ENCODE measurements around the gene ADD3.

DNA sequence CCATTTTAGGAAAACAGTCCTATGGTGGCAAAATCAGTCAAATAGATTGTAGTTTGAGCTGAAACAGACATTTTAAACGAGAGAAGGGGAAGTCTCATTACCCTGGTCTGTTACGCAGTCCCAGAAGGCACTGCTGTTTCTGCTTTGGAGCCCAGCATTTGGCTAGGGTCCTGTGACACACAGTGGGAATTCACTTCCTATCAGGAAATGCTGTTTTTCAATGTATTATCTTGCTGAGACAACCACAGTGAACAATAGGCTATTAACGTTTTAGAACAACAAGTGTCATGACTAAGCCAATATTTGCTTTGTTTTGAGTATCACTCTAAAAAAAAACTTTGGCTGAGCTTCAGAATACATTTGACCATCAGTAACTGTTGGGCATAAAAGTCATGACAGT is 74.1 kb downstream of the ADD3 start:
- no peak for TF ChIP-seq IRF2 (CRISPR knock-in tag; IDR thresholded peaks at IDR 0.05; ENCODE audit: borderline replicate concordance, low read depth)
- TF ChIP-seq, protein P1, sequence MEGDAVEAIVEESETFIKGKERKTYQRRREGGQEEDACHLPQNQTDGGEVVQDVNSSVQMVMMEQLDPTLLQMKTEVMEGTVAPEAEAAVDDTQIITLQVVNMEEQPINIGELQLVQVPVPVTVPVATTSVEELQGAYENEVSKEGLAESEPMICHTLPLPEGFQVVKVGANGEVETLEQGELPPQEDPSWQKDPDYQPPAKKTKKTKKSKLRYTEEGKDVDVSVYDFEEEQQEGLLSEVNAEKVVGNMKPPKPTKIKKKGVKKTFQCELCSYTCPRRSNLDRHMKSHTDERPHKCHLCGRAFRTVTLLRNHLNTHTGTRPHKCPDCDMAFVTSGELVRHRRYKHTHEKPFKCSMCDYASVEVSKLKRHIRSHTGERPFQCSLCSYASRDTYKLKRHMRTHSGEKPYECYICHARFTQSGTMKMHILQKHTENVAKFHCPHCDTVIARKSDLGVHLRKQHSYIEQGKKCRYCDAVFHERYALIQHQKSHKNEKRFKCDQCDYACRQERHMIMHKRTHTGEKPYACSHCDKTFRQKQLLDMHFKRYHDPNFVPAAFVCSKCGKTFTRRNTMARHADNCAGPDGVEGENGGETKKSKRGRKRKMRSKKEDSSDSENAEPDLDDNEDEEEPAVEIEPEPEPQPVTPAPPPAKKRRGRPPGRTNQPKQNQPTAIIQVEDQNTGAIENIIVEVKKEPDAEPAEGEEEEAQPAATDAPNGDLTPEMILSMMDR (IDR thresholded peaks at IDR 0.05), result no peak
- no peak for TF ChIP-seq NFE2L1 (CRISPR knock-in tag; IDR thresholded peaks at IDR 0.05)

Measured in WTC11 (cell line).